NT2/D1 (cell line): Measurements from ENCODE around the gene BRINP1.

Experiments
- DNase-seq: peaks from one replicate; pipeline ENCODE4 v3.0.0-alpha.2; 2011; ENCODE audit warnings: low read depth, low spot score
- H3K27me3 ChIP-seq: 2 replicates; pipeline ENCODE4 v1.6.0; 2011; ENCODE audit warnings: mild to moderate bottlenecking; ENCODE audit not compliant: insufficient read length, insufficient read depth
- H3K36me3 ChIP-seq: 2 replicates; pipeline ENCODE4 v1.6.1; 2011; ENCODE audit warnings: mild to moderate bottlenecking, low read length, mixed read lengths; ENCODE audit not compliant: insufficient read depth, insufficient read length
- H3K4me1 ChIP-seq: 2 replicates; pipeline ENCODE4 v1.5.1; 2011; ENCODE audit not compliant: insufficient read depth, insufficient read length
- H3K4me3 ChIP-seq: 2 replicates; pipeline ENCODE4 v1.5.1; 2011; ENCODE audit warnings: low read depth; ENCODE audit not compliant: insufficient read length
- H3K9ac ChIP-seq: 2 replicates; pipeline ENCODE4 v1.6.0; 2011; ENCODE audit warnings: low read depth; ENCODE audit not compliant: insufficient read length
- H3K9me3 ChIP-seq: 2 replicates; pipeline ENCODE4 v1.5.1; 2011; ENCODE audit warnings: mild to moderate bottlenecking, low read length; ENCODE audit not compliant: insufficient read depth
- SUZ12 ChIP-seq: IDR thresholded peaks from 2 replicates; pipeline ENCODE4 v1.6.1; 2011; ENCODE audit not compliant: insufficient read length, insufficient read depth; ENCODE audit errors: extremely low read depth
- YY1 ChIP-seq: IDR thresholded peaks from 2 replicates; pipeline ENCODE4 v1.6.1; 2011; ENCODE audit not compliant: insufficient read length, insufficient read depth
- ZNF274 ChIP-seq: IDR thresholded peaks from 2 replicates; pipeline ENCODE4 v1.6.1; 2011; ENCODE audit warnings: mild to moderate bottlenecking, low read depth, low read length

BRINP1 gene

DNA sequence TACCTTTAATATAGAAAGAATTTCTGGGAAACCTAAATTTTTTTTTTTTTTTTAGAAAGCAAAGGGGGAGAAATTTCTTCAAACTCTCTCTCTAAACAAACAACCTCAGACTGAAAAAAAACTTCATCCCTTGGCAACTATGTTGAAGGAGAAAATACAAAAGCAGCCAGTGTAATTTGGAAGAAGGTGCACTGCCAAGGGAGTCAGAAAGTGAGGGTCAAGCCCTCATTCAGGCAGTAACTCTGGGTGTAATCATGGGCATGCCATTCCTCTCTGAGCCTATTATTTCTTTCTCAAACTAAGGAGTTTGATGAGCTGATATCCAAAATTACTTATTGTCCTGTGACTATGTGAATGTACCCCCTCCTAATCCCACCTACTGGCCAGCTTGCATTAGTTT lies 203.1 kb downstream of the BRINP1 start:
- no peak for TF ChIP-seq YY1
- peaks cover 6% of the 10 kb centered on the region; the same call in 1 of the 2 replicates for H3K9me3 ChIP-seq
- peaks cover 12% of the 10 kb centered on the region for H3K36me3 ChIP-seq
- H3K4me3 ChIP-seq: no peak overlapping the region
- H3K9ac ChIP-seq: no peak overlapping the region
- DNase-seq: no peak
- no peaks in the 10 kb centered on the region for H3K27me3 ChIP-seq
- H3K4me1 ChIP-seq: no peaks in the 10 kb centered on the region

DNA sequence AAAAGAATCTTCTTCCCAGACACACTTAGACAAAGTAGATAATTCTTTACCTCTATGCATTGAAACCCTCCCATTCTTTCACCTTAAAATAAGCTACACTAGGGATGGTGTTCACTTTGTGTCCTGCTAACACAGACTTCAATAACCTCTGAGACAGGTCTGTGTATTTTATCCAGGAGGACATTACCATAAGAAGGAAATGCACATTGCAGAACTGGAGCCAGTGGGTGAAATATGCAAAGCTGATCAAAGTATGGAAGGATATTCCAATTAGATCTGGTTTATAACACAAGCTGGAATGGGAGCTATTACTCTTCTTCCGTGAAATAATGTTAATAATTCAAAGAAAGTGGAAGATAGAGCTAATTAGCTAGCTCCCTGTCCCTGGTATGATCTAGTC lies 204.1 kb downstream of the BRINP1 start:
- H3K4me3 ChIP-seq: no peak overlapping the region
- no peaks in the 10 kb centered on the region for H3K4me1 ChIP-seq
- DNase-seq: no peak
- TF ChIP-seq SUZ12 (no peak), ZNF274 (no peak), YY1 (no peak)
- H3K36me3 ChIP-seq: peaks cover 12% of the 10 kb centered on the region
- peaks cover 6% of the 10 kb centered on the region; the same call in 1 of the 2 replicates for H3K9me3 ChIP-seq
- H3K27me3 ChIP-seq: no peaks in the 10 kb centered on the region
- no peak overlapping the region for H3K9ac ChIP-seq

DNA sequence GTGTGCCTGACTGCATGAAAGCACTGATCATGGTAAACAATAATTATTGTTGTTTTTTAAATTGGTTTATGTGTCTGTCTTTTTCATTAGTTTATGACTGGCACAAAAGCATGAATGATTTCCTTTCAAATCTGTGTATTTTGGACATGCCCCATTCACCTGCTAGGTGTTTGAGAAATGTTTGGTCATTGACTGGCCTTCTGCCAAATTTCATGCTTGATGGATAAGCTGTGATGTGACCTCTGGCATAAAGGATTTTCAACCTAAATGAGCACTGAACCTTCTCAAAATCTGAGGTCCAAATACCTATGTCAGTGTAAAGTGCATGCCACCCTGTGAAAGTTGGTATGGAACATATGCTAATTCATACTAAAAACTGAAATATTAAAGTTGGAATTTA lies 204.5 kb downstream of the BRINP1 start:
- H3K36me3 ChIP-seq: peaks cover 12% of the 10 kb centered on the region
- H3K27me3 ChIP-seq: no peaks in the 10 kb centered on the region
- peaks cover 6% of the 10 kb centered on the region; the same call in 1 of the 2 replicates for H3K9me3 ChIP-seq
- H3K4me3 ChIP-seq: no peak overlapping the region
- no peak for DNase-seq
- H3K4me1 ChIP-seq: no peaks in the 10 kb centered on the region
- no peak for TF ChIP-seq YY1
- TF ChIP-seq ZNF274: no peak
- no peak for TF ChIP-seq SUZ12
- no peak overlapping the region for H3K9ac ChIP-seq

DNA sequence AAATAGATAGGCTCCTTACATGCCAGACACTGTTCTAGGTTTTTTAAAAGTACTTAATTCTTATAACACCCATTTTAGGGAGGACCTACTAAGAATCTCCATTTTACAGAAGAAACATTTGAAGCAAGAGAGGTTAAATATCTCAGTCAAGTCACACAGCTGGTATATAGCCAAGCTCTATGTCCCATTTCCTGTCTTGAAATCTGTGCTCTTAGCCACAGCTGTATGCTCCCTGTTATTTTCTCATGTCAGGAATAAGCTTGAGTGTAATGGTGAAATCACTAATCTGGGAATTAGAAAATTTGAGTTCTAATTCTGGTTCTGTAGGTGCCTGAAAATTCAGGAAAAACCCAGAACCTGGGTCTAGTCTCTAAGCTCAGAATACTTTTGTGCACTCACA lies 208.7 kb downstream of the BRINP1 start:
- Histone ChIP-seq H3K4me1 (no peaks in the 10 kb centered on the region), H3K9ac (no peak overlapping the region), H3K9me3 (no peaks in the 10 kb centered on the region), H3K36me3 (no peaks in the 10 kb centered on the region), H3K27me3 (no peaks in the 10 kb centered on the region), H3K4me3 (no peak overlapping the region)
- DNase-seq: no peak
- TF ChIP-seq SUZ12 (no peak), ZNF274 (no peak), YY1 (no peak)

DNA sequence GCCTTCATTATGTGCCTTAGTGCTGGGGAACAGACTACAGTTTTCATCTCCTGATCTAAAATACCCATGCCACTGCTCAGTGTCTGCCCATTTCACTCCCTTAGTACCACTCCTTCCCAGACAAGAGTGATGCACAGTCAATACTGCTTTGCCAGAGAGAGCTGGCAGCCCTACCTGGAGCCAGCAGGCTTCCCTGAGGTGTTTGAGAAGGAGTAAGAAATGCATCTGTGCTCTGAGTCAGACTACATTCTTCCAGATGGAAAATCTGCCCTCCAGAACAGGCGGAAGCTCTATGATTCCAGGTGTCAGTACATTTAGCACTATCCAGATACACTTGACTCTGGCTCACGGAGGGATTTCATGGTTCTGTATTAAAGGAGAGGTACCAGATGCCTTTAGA lies 209.8 kb downstream of the BRINP1 start:
- Histone ChIP-seq H3K4me1 (no peaks in the 10 kb centered on the region), H3K9ac (no peak overlapping the region), H3K4me3 (no peak overlapping the region), H3K36me3 (no peaks in the 10 kb centered on the region), H3K27me3 (no peaks in the 10 kb centered on the region), H3K9me3 (no peaks in the 10 kb centered on the region)
- TF ChIP-seq YY1 (no peak), ZNF274 (no peak), SUZ12 (no peak)
- no peak for DNase-seq

DNA sequence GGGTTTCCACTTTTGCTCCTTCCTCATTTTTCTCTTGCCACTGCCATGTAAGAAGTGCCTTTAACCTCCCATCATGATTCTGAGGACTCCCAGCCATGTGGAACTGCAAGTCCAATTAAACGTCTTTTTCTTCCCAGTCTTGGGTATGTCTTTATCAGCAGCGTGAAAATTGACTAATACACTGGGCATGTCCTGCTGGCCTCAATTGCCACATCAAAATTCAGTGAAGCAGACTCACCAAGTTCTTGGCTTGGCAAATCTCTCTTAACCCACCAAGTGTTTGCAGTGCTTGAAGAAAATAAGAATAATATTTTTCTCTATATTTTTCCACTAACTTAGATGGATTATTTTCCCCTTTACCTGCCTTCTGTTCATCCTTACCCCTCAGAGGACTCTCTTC lies 212.0 kb downstream of the BRINP1 start:
- H3K27me3 ChIP-seq: no peaks in the 10 kb centered on the region
- H3K9me3 ChIP-seq: no peaks in the 10 kb centered on the region
- H3K4me3 ChIP-seq: no peak overlapping the region
- no peak overlapping the region for H3K9ac ChIP-seq
- no peaks in the 10 kb centered on the region for H3K4me1 ChIP-seq
- H3K36me3 ChIP-seq: no peaks in the 10 kb centered on the region
- TF ChIP-seq YY1: no peak
- no peak for TF ChIP-seq SUZ12
- TF ChIP-seq ZNF274: no peak
- no peak for DNase-seq

DNA sequence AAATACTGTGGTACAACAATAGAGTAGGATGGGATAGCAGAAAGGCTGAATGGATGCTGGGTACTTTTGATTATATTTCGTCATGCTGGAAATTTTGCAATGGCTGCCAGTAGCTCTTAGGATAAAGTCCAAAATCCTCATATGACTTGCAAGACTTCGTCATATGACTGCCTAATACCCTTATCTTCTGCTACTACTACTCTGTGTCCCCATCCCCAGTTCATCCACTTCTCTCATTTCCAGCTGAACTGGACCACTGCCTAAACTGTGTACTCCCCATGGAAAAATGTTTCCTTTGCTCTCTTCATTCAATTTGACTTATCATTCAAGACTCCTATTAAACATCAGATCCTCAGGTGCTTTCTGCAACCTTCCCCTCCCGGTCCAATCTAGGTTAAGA lies 212.9 kb downstream of the BRINP1 start:
- H3K9ac ChIP-seq: no peak overlapping the region
- H3K27me3 ChIP-seq: no peaks in the 10 kb centered on the region
- no peaks in the 10 kb centered on the region for H3K9me3 ChIP-seq
- no peak for DNase-seq
- no peaks in the 10 kb centered on the region for H3K4me1 ChIP-seq
- no peaks in the 10 kb centered on the region for H3K36me3 ChIP-seq
- H3K4me3 ChIP-seq: no peak overlapping the region
- TF ChIP-seq SUZ12 (no peak), ZNF274 (no peak), YY1 (no peak)

DNA sequence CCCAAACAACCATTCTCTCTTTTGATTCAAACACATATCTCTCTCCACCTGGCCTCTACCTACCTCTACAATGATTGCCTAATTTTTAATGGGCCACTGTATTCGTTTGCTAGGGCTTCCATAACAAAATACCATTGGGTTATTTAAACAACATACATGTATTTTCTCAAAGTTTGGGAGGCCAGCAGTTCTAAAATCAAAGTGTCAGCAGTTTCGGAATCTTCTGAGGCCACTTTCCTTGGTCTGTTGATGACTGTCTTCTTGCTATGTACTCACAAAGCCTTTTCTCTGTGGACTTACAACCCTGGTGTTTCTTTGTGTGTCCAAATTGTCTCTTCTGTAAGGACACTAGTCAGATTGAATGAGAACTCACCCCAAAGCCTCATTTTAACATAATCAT lies 214.7 kb downstream of the BRINP1 start:
- no peaks in the 10 kb centered on the region for H3K4me1 ChIP-seq
- no peak for DNase-seq
- H3K36me3 ChIP-seq: no peaks in the 10 kb centered on the region
- H3K9ac ChIP-seq: no peak overlapping the region
- H3K9me3 ChIP-seq: no peaks in the 10 kb centered on the region
- no peak overlapping the region for H3K4me3 ChIP-seq
- H3K27me3 ChIP-seq: no peaks in the 10 kb centered on the region
- TF ChIP-seq ZNF274 (no peak), SUZ12 (no peak), YY1 (no peak)
